B cell (primary cell): Measurements from ENCODE around the gene TBC1D4. TPM values are rescaled to one million over a fixed set of nuclear protein-coding genes. Genes with fewer than 3 reads are reported as not detected.

Experiments used
- ATAC-seq: fragments of 200-7000 bp; cut with Tn5 transposase; one replicate; pipeline ENCODE4 v1.10.0; 2021; ENCODE audit warnings: low read depth, mild to moderate bottlenecking, moderate number of reproducible peaks, moderate library complexity
- CTCF ChIA-PET: fragments of 350-600 bp; sonication (Branson Sonifier 250); formaldehyde crosslinking; loops from one replicate; lab custom pipeline; 2021; ENCODE audit warnings: antibody characterized with exemption, inconsistent platforms; lab: Charles Lee
- POLR2A ChIA-PET: fragments of 350-600 bp; sonication (Branson Sonifier 250); formaldehyde crosslinking; loops from one replicate; lab custom pipeline; 2021; ENCODE audit warnings: antibody characterized with exemption; lab: Charles Lee
- DNase-seq: peaks from one replicate; pipeline ENCODE4 v3.0.0; 2013
- H2AFZ ChIP-seq: 2 replicates; pipeline ENCODE4 v1.6.1; 2012; ENCODE audit warnings: mild to moderate bottlenecking, low read depth, low read length; ENCODE audit not compliant: insufficient read depth, poor library complexity, severe bottlenecking
- H3K27ac ChIP-seq, 2 donors: 1 replicate in 1 of 2; 2 replicates in 1 of 2; pipeline ENCODE4 v1.5.1; 2012 to 2013; ENCODE audit warnings: low read length in 2 of 2, mild to moderate bottlenecking in 2 of 2, moderate library complexity in 1 of 2
- H3K27me3 ChIP-seq, 4 experiments: fragments of 200-600 bp in 1 of 4; sonication (generic) in 1 of 4; replicated peaks in 1 of 4; 1 replicate in 2 of 4; 2 replicates in 2 of 4; pipeline versions ENCODE4 v1.6.1 to v1.7.0; 2013 to 2016; ENCODE audit warnings: low read length in 3 of 4, mild to moderate bottlenecking in 2 of 4, mixed read lengths in 1 of 4, moderate library complexity in 1 of 4; ENCODE audit not compliant: insufficient read depth in 4 of 4, control insufficient read depth in 3 of 4; ENCODE audit errors: control extremely low read depth in 1 of 4
- H3K36me3 ChIP-seq, 2 experiments: replicated peaks in 1 of 2; 1 replicate in 1 of 2; 2 replicates in 1 of 2; pipeline versions ENCODE4 v1.6.1 to v1.7.1; 2013; ENCODE audit warnings: low read length in 1 of 2; ENCODE audit not compliant: insufficient read depth in 2 of 2, control insufficient read depth in 1 of 2; ENCODE audit errors: control extremely low read depth in 1 of 2, extremely low read depth in 1 of 2
- H3K4me1 ChIP-seq, 2 donors: fragments of 200-600 bp in 1 of 2; sonication (generic) in 1 of 2; 1 replicate in 1 of 2; 2 replicates in 1 of 2; pipeline versions ENCODE4 v1.5.1 to v1.6.1; 2013 to 2017; ENCODE audit warnings: low read length in 2 of 2; ENCODE audit not compliant: control insufficient read depth in 2 of 2, insufficient read depth in 2 of 2
- H3K4me2 ChIP-seq: replicated peaks from 2 replicates; pipeline ENCODE3; 2012; ENCODE audit warnings: mild to moderate bottlenecking, low read depth, low read length; ENCODE audit not compliant: poor library complexity, severe bottlenecking
- H3K4me3 ChIP-seq, 5 experiments: fragments of 200-600 bp in 1 of 5; sonication (generic) in 1 of 5; 1 replicate in 3 of 5; 2 replicates in 2 of 5; pipeline versions ENCODE4 v1.5.1 to v1.7.0; 2011 to 2016; ENCODE audit warnings: low read length in 4 of 5, mild to moderate bottlenecking in 4 of 5, low read depth in 2 of 5, control low read depth in 1 of 5, moderate library complexity in 1 of 5; ENCODE audit not compliant: insufficient read depth in 1 of 5; ENCODE audit errors: control extremely low read depth in 1 of 5, extremely low read depth in 1 of 5
- H3K79me2 ChIP-seq: fragments of 200-600 bp; sonication (generic); one replicate; pipeline ENCODE4 v1.6.0; 2016; ENCODE audit warnings: low read length; ENCODE audit not compliant: control insufficient read depth, insufficient read depth
- H3K9ac ChIP-seq: fragments of 200-600 bp; sonication (generic); 2 replicates; pipeline ENCODE4 v1.6.1; 2017; ENCODE audit warnings: mild to moderate bottlenecking, low read length, moderate library complexity
- H3K9me3 ChIP-seq, 3 donors: one replicate each; pipeline versions ENCODE4 v1.6.1 to v1.7.1; 2013; ENCODE audit warnings: low read length in 2 of 3; ENCODE audit not compliant: control insufficient read depth in 2 of 3, insufficient read depth in 1 of 3; ENCODE audit errors: control extremely low read depth in 1 of 3
- H4K20me1 ChIP-seq: 2 replicates; pipeline ENCODE4 v1.6.0; 2012; ENCODE audit warnings: mild to moderate bottlenecking, low read length; ENCODE audit not compliant: insufficient read depth, control insufficient read depth, poor library complexity, severe bottlenecking
- H3K27ac Mint-ChIP-seq: one replicate; pipeline ENCODE4 v1.8.0; 2021; ENCODE audit warnings: mixed read lengths
- H3K27me3 Mint-ChIP-seq: one replicate; pipeline ENCODE4 v1.8.0; 2021; ENCODE audit warnings: mixed read lengths
- H3K4me1 Mint-ChIP-seq: one replicate; pipeline ENCODE4 v1.8.0; 2021; ENCODE audit warnings: mixed read lengths
- H3K4me3 Mint-ChIP-seq: one replicate; pipeline ENCODE4 v1.8.0; 2021; ENCODE audit warnings: mixed read lengths
- H3K9me3 Mint-ChIP-seq: one replicate; pipeline ENCODE4 v1.8.0; 2022; ENCODE audit warnings: mixed read lengths; ENCODE audit not compliant: insufficient read depth
- CTCF ChIP-seq: fragments of 200-600 bp; IDR thresholded peaks from one replicate; pipeline ENCODE4 v1.8.0; 2022; ENCODE audit warnings: antibody characterized with exemption, mild to moderate bottlenecking
- EZH2 ChIP-seq: IDR thresholded peaks from 2 replicates; pipeline ENCODE4 v1.6.1; 2012; ENCODE audit warnings: borderline replicate concordance, low read depth, mild to moderate bottlenecking, moderate library complexity, low read length; ENCODE audit not compliant: insufficient read depth, poor library complexity, severe bottlenecking
- WGBS: methylation state at CpG from one replicate; pipeline ENCODE4 v1.1.5; 2013; ENCODE audit warnings: missing lambda C conversion rate; ENCODE audit not compliant: insufficient coverage; 5-methylcytosine and 5-hydroxymethylcytosine counted together
- intact Hi-C: fragments of 100-400 bp; cut with micrococcal nuclease; formaldehyde crosslinking; loops from one replicate; pipeline ENCODE4 v1.10.0; 2022
- polyA plus RNA-seq: library from polyadenylated mRNA; depleted of rRNA; stranded (reverse); fragments of >200 nt; gene quantifications from 2 replicates; pipeline ENCODE4 v1.2.3, GENCODE V29; 2012
- total RNA-seq, 2 donors: library from RNA; stranded (reverse); fragments of 120-200 nt in 1 of 2; gene quantifications; 1 replicate in 1 of 2; 2 replicates in 1 of 2; pipeline versions ENCODE4 v1.2.3 to v1.2.4, GENCODE V29; 2013 to 2022

Gene TBC1D4
- total and polyA plus RNA-seq, 2 donors (not counting 1 experiment from before 2014, with no cell fraction given) = 1.6 to 3.5 TPM

- intact Hi-C loops = no loop called here
- Mint-ChIP-seq H3K27ac (no peak overlapping the region), H3K9me3 (peaks cover 2% of the 10 kb centered on the region), H3K27me3 (peaks cover 42% of the 10 kb centered on the region), H3K4me3 (no peak overlapping the region), H3K4me1 (peaks cover under 1% of the 10 kb centered on the region)
- peaks cover 0 to 5% (median 2%) of the 10 kb centered on the region in 4 experiments for H3K27me3 ChIP-seq
- TF ChIP-seq EZH2 (no peak), CTCF (no peak)
- CTCF ChIA-PET = no interaction called here
- H3K4me3 ChIP-seq = no peak overlapping the region
- ATAC-seq (no peak), DNase-seq (no peak)
- H3K9ac ChIP-seq = no peak overlapping the region
- no peak overlapping the region for H2AFZ ChIP-seq
- H3K36me3 ChIP-seq = no peaks in the 10 kb centered on the region
- H3K9me3 ChIP-seq = no peaks in the 10 kb centered on the region
- H3K4me2 ChIP-seq = no peak overlapping the region
- no peaks in the 10 kb centered on the region for H3K4me1 ChIP-seq
- H3K27ac ChIP-seq = no peak overlapping the region
- H3K79me2 ChIP-seq = no peaks in the 10 kb centered on the region
- H4K20me1 ChIP-seq = no peaks in the 10 kb centered on the region
- POLR2A ChIA-PET = no interaction called here
- 88% methylated on average over 4 of the region's 8 CpGs for WGBS
These were observed 51.3 kb downstream of the TBC1D4 start for GRCh38 chr13:75430436-75431209.

GRCh38 chr13:75426421-75426820 lies 55.5 kb downstream of the TBC1D4 start:
- no peak overlapping the region for H3K27ac ChIP-seq
- Mint-ChIP-seq H3K27ac (no peak overlapping the region), H3K4me1 (peaks cover 14% of the 10 kb centered on the region), H3K4me3 (no peak overlapping the region), H3K9me3 (no peaks in the 10 kb centered on the region), H3K27me3 (peaks cover 38% of the 10 kb centered on the region)
- H3K4me2 ChIP-seq = no peak overlapping the region
- no peaks in the 10 kb centered on the region for H3K79me2 ChIP-seq
- ATAC-seq (no peak), DNase-seq (no peak)
- no peak overlapping the region for H3K9ac ChIP-seq
- TF ChIP-seq CTCF (no peak), EZH2 (no peak)
- no peak overlapping the region for H2AFZ ChIP-seq
- H3K9me3 ChIP-seq = no peaks in the 10 kb centered on the region
- intact Hi-C loops = no loop called here
- ChIA-PET CTCF (no interaction called here), POLR2A (no interaction called here)
- H3K4me1 ChIP-seq = peaks cover 0 to 9% of the 10 kb centered on the region in 2 donors
- H3K27me3 ChIP-seq = peaks cover 0 to 13% (median 3%) of the 10 kb centered on the region in 4 experiments
- H3K4me3 ChIP-seq = no peak overlapping the region
- H3K36me3 ChIP-seq = no peaks in the 10 kb centered on the region
- H4K20me1 ChIP-seq = no peaks in the 10 kb centered on the region
